H9 (cell line): Measurements from ENCODE around the gene SDHB. TPM values are rescaled to one million over a fixed set of nuclear protein-coding genes. Genes with fewer than 3 reads are reported as not detected.

Source experiments
- DNase-seq: peaks from one replicate; pipeline ENCODE4 v3.0.0-alpha.2; 2017
- H2AFZ ChIP-seq: one replicate; pipeline ENCODE4 v1.6.1; 2013; ENCODE audit warnings: mild to moderate bottlenecking, low read length, control low read depth, moderate library complexity
- H2AK5ac ChIP-seq: 2 replicates; pipeline ENCODE4 v1.6.1; 2013; ENCODE audit warnings: low read length, control low read depth, mixed read lengths; ENCODE audit not compliant: insufficient read length
- H2BK120ac ChIP-seq: one replicate; pipeline ENCODE4 v1.6.1; 2013; ENCODE audit warnings: low read depth, mild to moderate bottlenecking, low read length, control low read depth, inconsistent platforms; ENCODE audit not compliant: poor library complexity, severe bottlenecking
- H2BK12ac ChIP-seq: 2 replicates; pipeline ENCODE4 v1.6.1; 2013; ENCODE audit warnings: low read length, control low read depth, mixed read lengths, low read depth; ENCODE audit not compliant: insufficient read length
- H2BK15ac ChIP-seq: 2 replicates; pipeline ENCODE4 v1.6.1; 2013; ENCODE audit warnings: low read depth, low read length, control low read depth
- H2BK20ac ChIP-seq: one replicate; pipeline ENCODE4 v1.6.1; 2013; ENCODE audit warnings: low read depth, mild to moderate bottlenecking, low read length, control low read depth, inconsistent platforms; ENCODE audit not compliant: poor library complexity, severe bottlenecking
- H2BK5ac ChIP-seq: 2 replicates; pipeline ENCODE4 v1.6.1; 2013; ENCODE audit warnings: low read length, control low read depth, mixed read lengths; ENCODE audit not compliant: insufficient read length
- H3K14ac ChIP-seq: 2 replicates; pipeline ENCODE4 v1.6.1; 2013; ENCODE audit warnings: low read length, control low read depth; ENCODE audit not compliant: insufficient read depth
- H3K18ac ChIP-seq: 2 replicates; pipeline ENCODE4 v1.6.1; 2013; ENCODE audit warnings: low read depth, mild to moderate bottlenecking, mixed read lengths, low read length, control low read depth; ENCODE audit not compliant: insufficient read length
- H3K23ac ChIP-seq: 2 replicates; pipeline ENCODE4 v1.6.1; 2013; ENCODE audit warnings: low read length, control low read depth, mixed read lengths, low read depth; ENCODE audit not compliant: insufficient read length
- H3K23me2 ChIP-seq: 2 replicates; pipeline ENCODE4 v1.6.1; 2013; ENCODE audit warnings: low read depth, mild to moderate bottlenecking, mixed read lengths, low read length, control low read depth; ENCODE audit not compliant: insufficient read length, poor library complexity, severe bottlenecking
- H3K27ac ChIP-seq: 2 replicates; pipeline ENCODE4 v1.5.1; 2013; ENCODE audit warnings: low read length, control low read depth, mixed read lengths, low read depth; ENCODE audit not compliant: insufficient read length
- H3K27me3 ChIP-seq: 2 replicates; pipeline ENCODE4 v1.6.1; 2013; ENCODE audit warnings: low read length, control low read depth, inconsistent platforms; ENCODE audit not compliant: insufficient read depth
- H3K4ac ChIP-seq: 2 replicates; pipeline ENCODE4 v1.6.1; 2013; ENCODE audit warnings: low read depth, mild to moderate bottlenecking, control low read depth, inconsistent platforms, low read length, moderate library complexity
- H3K4me1 ChIP-seq: 2 replicates; pipeline ENCODE4 v1.6.1; 2013; ENCODE audit warnings: low read length, control low read depth, inconsistent platforms; ENCODE audit not compliant: insufficient read depth
- H3K4me2 ChIP-seq: 2 replicates; pipeline ENCODE4 v1.6.1; 2013; ENCODE audit warnings: low read length, control low read depth, mixed read lengths; ENCODE audit not compliant: insufficient read length, insufficient read depth
- H3K56ac ChIP-seq: 2 replicates; pipeline ENCODE4 v1.6.1; 2013; ENCODE audit warnings: low read depth, mild to moderate bottlenecking, mixed read lengths, low read length, control low read depth; ENCODE audit not compliant: insufficient read length
- H3K79me1 ChIP-seq: 2 replicates; pipeline ENCODE4 v1.6.1; 2013; ENCODE audit warnings: low read depth, mild to moderate bottlenecking, moderate library complexity, low read length, control low read depth, inconsistent platforms; ENCODE audit not compliant: insufficient read depth, poor library complexity, severe bottlenecking
- H3K79me2 ChIP-seq: 2 replicates; pipeline ENCODE4 v1.6.1; 2013; ENCODE audit warnings: low read length, control low read depth, inconsistent platforms; ENCODE audit not compliant: insufficient read depth
- H3K9ac ChIP-seq: 2 replicates; pipeline ENCODE4 v1.6.1; 2013; ENCODE audit warnings: low read length, control low read depth, mixed read lengths; ENCODE audit not compliant: insufficient read length; ENCODE audit errors: extremely low read depth
- H3K9me3 ChIP-seq: one replicate; pipeline ENCODE4 v1.6.1; 2013; ENCODE audit warnings: low read depth, low read length, inconsistent platforms; ENCODE audit not compliant: control insufficient read depth
- H3T11ph ChIP-seq: one replicate; pipeline ENCODE4 v1.6.1; 2013; ENCODE audit warnings: mild to moderate bottlenecking, low read length, control low read depth, inconsistent platforms
- H4K20me1 ChIP-seq: one replicate; pipeline ENCODE4 v1.6.1; 2013; ENCODE audit not compliant: control insufficient read depth, insufficient read length, insufficient read depth
- H4K5ac ChIP-seq: 2 replicates; pipeline ENCODE4 v1.6.1; 2013; ENCODE audit warnings: low read depth, mild to moderate bottlenecking, mixed read lengths, low read length, control low read depth; ENCODE audit not compliant: insufficient read length
- H4K8ac ChIP-seq: replicated peaks from 2 replicates; pipeline ENCODE4 v1.6.1; 2013; ENCODE audit warnings: low read length, control low read depth, mixed read lengths, low read depth; ENCODE audit not compliant: insufficient read length
- H4K91ac ChIP-seq: 2 replicates; pipeline ENCODE4 v1.6.1; 2013; ENCODE audit warnings: low read depth, mild to moderate bottlenecking, moderate library complexity, mixed read lengths, low read length, control low read depth; ENCODE audit not compliant: insufficient read length
- H3K27ac Mint-ChIP-seq, 3 experiments: 2 replicates in 2 of 3; 3 replicates in 1 of 3; pipeline ENCODE4 v1.8.0; 2020 to 2021; ENCODE audit warnings: mixed read lengths in 3 of 3, mild to moderate bottlenecking in 1 of 3, moderate library complexity in 1 of 3
- H3K27me3 Mint-ChIP-seq: 2 replicates; pipeline ENCODE4 v1.8.0; 2021; ENCODE audit warnings: low read depth, mild to moderate bottlenecking, moderate library complexity, mixed read lengths
- H3K36me3 Mint-ChIP-seq, 3 experiments: 2 replicates in 2 of 3; 3 replicates in 1 of 3; pipeline ENCODE4 v1.8.0; 2020 to 2021; ENCODE audit warnings: low read depth in 3 of 3, mixed read lengths in 3 of 3; ENCODE audit not compliant: insufficient read depth in 1 of 3
- H3K4me1 Mint-ChIP-seq, 2 experiments: 2 replicates each; pipeline ENCODE4 v1.8.0; 2020; ENCODE audit warnings: mixed read lengths in 2 of 2
- H3K4me3 Mint-ChIP-seq, 2 experiments: 2 replicates in 1 of 2; 3 replicates in 1 of 2; pipeline ENCODE4 v1.8.0; 2020 to 2021; ENCODE audit warnings: mild to moderate bottlenecking in 2 of 2, mixed read lengths in 2 of 2, moderate library complexity in 1 of 2
- H3K9me3 Mint-ChIP-seq, 2 experiments: 2 replicates in 1 of 2; 3 replicates in 1 of 2; pipeline ENCODE4 v1.8.0; 2020; ENCODE audit warnings: mild to moderate bottlenecking in 2 of 2, mixed read lengths in 2 of 2, moderate library complexity in 1 of 2
- whole genome bisulfite sequencing: extraction: QIAGEN DNeasy Blood & Tissue Kit; methylation state at CpG from one replicate; pipeline ENCODE4 v1.1.7; 2013; ENCODE audit warnings: missing lambda C conversion rate, low lambda C conversion rate, mixed read lengths; ENCODE audit not compliant: insufficient read length; ENCODE audit errors: extremely low coverage; 5-methylcytosine and 5-hydroxymethylcytosine counted together
- total RNA-seq: library from RNA; stranded (reverse); gene quantifications from 2 replicates; pipeline ENCODE4 v1.2.1, GENCODE V29; 2021
- TF ChIP-seq, protein P1 (sequence below): fragments of 200-600 bp; sonication (generic); conservative IDR thresholded peaks from 3 replicates; pipeline ENCODE4 v1.8.0; 2021; ENCODE audit warnings: antibody characterized with exemption, mild to moderate bottlenecking

Gene SDHB
- total RNA-seq, 1 experiment from 2014 or later, result 77.5 TPM

DNA sequence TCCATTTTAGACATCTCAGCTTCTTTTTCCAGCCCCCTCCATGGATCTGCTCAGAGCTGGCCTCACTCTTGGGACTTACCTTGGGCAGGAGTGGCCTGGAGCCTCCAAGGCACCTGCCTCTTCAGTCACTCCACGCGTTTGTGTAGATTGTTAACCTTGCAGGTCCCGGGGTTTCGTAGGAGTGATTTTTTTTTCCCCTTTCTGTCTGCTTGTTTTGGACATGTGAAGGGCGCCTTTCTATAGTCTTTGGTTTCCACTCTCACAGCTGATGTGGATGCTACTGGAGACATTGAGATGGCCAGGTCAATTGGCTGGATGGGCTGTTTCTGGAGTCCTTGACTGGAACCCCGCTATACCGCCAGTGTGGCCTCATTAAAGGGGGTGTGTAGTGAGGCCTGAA is 2.0 kb upstream of the SDHB start:
- H3K4ac ChIP-seq, result no peak overlapping the region
- no CpG with 5 or more reads among the region's 7 CpGs for WGBS
- H4K5ac ChIP-seq, result no peak overlapping the region
- TF ChIP-seq, protein P1, sequence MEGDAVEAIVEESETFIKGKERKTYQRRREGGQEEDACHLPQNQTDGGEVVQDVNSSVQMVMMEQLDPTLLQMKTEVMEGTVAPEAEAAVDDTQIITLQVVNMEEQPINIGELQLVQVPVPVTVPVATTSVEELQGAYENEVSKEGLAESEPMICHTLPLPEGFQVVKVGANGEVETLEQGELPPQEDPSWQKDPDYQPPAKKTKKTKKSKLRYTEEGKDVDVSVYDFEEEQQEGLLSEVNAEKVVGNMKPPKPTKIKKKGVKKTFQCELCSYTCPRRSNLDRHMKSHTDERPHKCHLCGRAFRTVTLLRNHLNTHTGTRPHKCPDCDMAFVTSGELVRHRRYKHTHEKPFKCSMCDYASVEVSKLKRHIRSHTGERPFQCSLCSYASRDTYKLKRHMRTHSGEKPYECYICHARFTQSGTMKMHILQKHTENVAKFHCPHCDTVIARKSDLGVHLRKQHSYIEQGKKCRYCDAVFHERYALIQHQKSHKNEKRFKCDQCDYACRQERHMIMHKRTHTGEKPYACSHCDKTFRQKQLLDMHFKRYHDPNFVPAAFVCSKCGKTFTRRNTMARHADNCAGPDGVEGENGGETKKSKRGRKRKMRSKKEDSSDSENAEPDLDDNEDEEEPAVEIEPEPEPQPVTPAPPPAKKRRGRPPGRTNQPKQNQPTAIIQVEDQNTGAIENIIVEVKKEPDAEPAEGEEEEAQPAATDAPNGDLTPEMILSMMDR, result no peak
- H4K8ac ChIP-seq, result no peak overlapping the region
- Mint-ChIP-seq H3K9me3 (no peaks in the 10 kb centered on the region), H3K27me3 (peaks cover 12% of the 10 kb centered on the region), H3K4me1 (peaks cover 16 to 30% of the 10 kb centered on the region in 2 experiments), H3K27ac (no peak overlapping the region; a peak in 1 of 7 replicates), H3K36me3 (peaks cover 0 to 6% (median 6%) of the 10 kb centered on the region in 3 experiments; a peak in 4 of 7 replicates), H3K4me3 (peak overlapping the region in 1 of 2 experiments; percentile 21; a peak in 2 of 5 replicates)
- H3K9me3 ChIP-seq, result no peaks in the 10 kb centered on the region
- peaks cover 6% of the 10 kb centered on the region; the same call in 1 of the 2 replicates for H3K4me1 ChIP-seq
- no peak overlapping the region for H3K23ac ChIP-seq
- H2AK5ac ChIP-seq, result no peak overlapping the region
- H3K9ac ChIP-seq, result no peak overlapping the region
- no peaks in the 10 kb centered on the region for H4K20me1 ChIP-seq
- no peak overlapping the region for H2AFZ ChIP-seq
- H4K91ac ChIP-seq, result no peak overlapping the region
- H2BK15ac ChIP-seq, result no peak overlapping the region
- no peak overlapping the region for H2BK20ac ChIP-seq
- no peak overlapping the region for H2BK12ac ChIP-seq
- H3K56ac ChIP-seq, result no peak overlapping the region
- H3K79me1 ChIP-seq, result peaks cover 12% of the 10 kb centered on the region
- no peak overlapping the region for H3K27ac ChIP-seq
- DNase-seq, result no peak
- no peak overlapping the region for H3T11ph ChIP-seq
- H3K23me2 ChIP-seq, result peaks cover 5% of the 10 kb centered on the region
- H3K27me3 ChIP-seq, result peaks cover 2% of the 10 kb centered on the region; the same call in 1 of the 2 replicates
- no peak overlapping the region for H2BK5ac ChIP-seq
- H2BK120ac ChIP-seq, result no peak overlapping the region
- H3K18ac ChIP-seq, result no peak overlapping the region
- H3K79me2 ChIP-seq, result peaks cover 11% of the 10 kb centered on the region
- no peak overlapping the region for H3K4me2 ChIP-seq
- H3K14ac ChIP-seq, result no peak overlapping the region
